Pancreas (tissue), 10 donors: ENCODE results near the gene ZC3H15. TPM values are rescaled to one million over a fixed set of nuclear protein-coding genes. Genes with fewer than 3 reads are reported as not detected.

ENCODE experiments used
- ATAC-seq, 4 donors: fragments of 200-7000 bp; cut with Tn5 transposase; one replicate each; pipeline versions ENCODE4 v1.8.0 to v1.9.1; 2020; ENCODE audit warnings: mild to moderate bottlenecking in 4 of 4, moderate library complexity in 4 of 4
- DNase-seq, 6 donors: peaks; one replicate each; pipeline ENCODE4 v3.0.0-alpha.2; 2020
- FAIRE-seq: peaks from 2 replicates; lab custom pipeline; 2012; peaks lifted over from hg19 to GRCh38; lab: Jason Lieb, UNC
- H3K27ac ChIP-seq, 4 donors: fragments of 200-600 bp; sonication (generic); 1 replicate in 3 of 4; 2 replicates in 1 of 4; pipeline versions ENCODE4 v1.5.0 to v1.8.0; 2020
- H3K27me3 ChIP-seq, 4 donors: fragments of 200-600 bp; one replicate each; pipeline ENCODE4 v1.8.0; 2021
- H3K36me3 ChIP-seq, 3 donors: fragments of 200-600 bp; sonication (generic) in 1 of 3; one replicate each; pipeline versions ENCODE4 v1.5.0 to v1.8.0; 2020 to 2021
- H3K4me1 ChIP-seq, 3 donors: fragments of 200-600 bp; one replicate each; pipeline ENCODE4 v1.8.0; 2021
- H3K4me3 ChIP-seq, 4 donors: fragments of 200-600 bp; sonication (generic) in 2 of 4; one replicate each; pipeline versions ENCODE4 v1.5.0 to v1.8.0; 2020 to 2021
- H3K9me3 ChIP-seq, 4 donors: fragments of 200-600 bp; one replicate each; pipeline ENCODE4 v1.8.0; 2021
- CTCF ChIP-seq, 4 donors: fragments of 200-600 bp; sonication (generic) in 3 of 4; IDR thresholded peaks; one replicate each; pipeline versions ENCODE4 v1.5.0 to v1.8.0; 2021; ENCODE audit warnings: antibody characterized with exemption in 4 of 4
- WGBS, 2 donors: extraction: QIAGEN DNeasy Blood & Tissue Kit; methylation state at CpG; one replicate each; pipeline ENCODE4 v1.1.7; 2013; 5-methylcytosine and 5-hydroxymethylcytosine counted together
- intact Hi-C, 3 donors: fragments of 100-400 bp; cut with DNase I; formaldehyde crosslinking; loops; one replicate each; pipeline versions ENCODE4 v1.11.1 to v1.14.2; 2022
- polyA plus RNA-seq, 2 donors: library from polyadenylated mRNA; stranded (reverse); fragments of 200-250 nt; gene quantifications; one replicate each; pipeline ENCODE4 v1.2.3, GENCODE V29; 2013
- total RNA-seq, 6 donors: library from RNA; stranded (reverse); fragmentation: NEBNext Ultra II Directional in 4 of 6; extraction: Animal tissue kit (Norgen Biotek cat#: 25700) in 4 of 6; gene quantifications; one replicate each; pipeline versions ENCODE4 v1.2.1 to v1.2.4, GENCODE V29; 2021 to 2023
- donor health status: healthy with polysubstance abuse.
- donor health status: DM: no; HTN: no; CAD: no; lungs with moderate emphysema.
- donor health status: DM: no; HTN: no; CAD: no.
- donor health status: control.
- donor health status: control.
- donor health status: Bipolar disorder and iron deficiency.
- donor health status: DM: yes; HTN: yes; CAD: no.
- donor health status: DM: no; HTN: no; CAD: no.
- donor health status: DM: no; HTN: no; CAD: no.
- donor health status: DM: yes; HTN: yes; CAD: no.

The ZC3H15 gene
- total and polyA plus RNA-seq, 8 donors = 23.4 to 33.2 (median 30.8) TPM

- Histone ChIP-seq H3K27ac (no peak overlapping the region), H3K36me3 (no peaks in the 10 kb centered on the region), H3K27me3 (no peaks in the 10 kb centered on the region), H3K9me3 (no peaks in the 10 kb centered on the region), H3K4me1 (no peaks in the 10 kb centered on the region), H3K4me3 (no peak overlapping the region)
- FAIRE-seq (no peak), ATAC-seq (no peak), DNase-seq (no peak)
- WGBS, 2 donors = 95 to 97% methylated on average over 2 of the region's 2 CpGs
- intact Hi-C loops = no loop called here
- no peak for TF ChIP-seq CTCF (IDR thresholded peaks at IDR 0.05)
Observed at GRCh38 chr2:186443851-186444250, 42.2 kb upstream of the ZC3H15 start.

GRCh38 chr2:186445506-186445905, 40.6 kb upstream of the ZC3H15 start:
- Histone ChIP-seq H3K36me3 (no peaks in the 10 kb centered on the region), H3K27me3 (no peaks in the 10 kb centered on the region), H3K27ac (no peak overlapping the region), H3K4me1 (no peaks in the 10 kb centered on the region), H3K4me3 (no peak overlapping the region), H3K9me3 (no peaks in the 10 kb centered on the region)
- intact Hi-C loops = no loop called here
- no peak for TF ChIP-seq CTCF (IDR thresholded peaks at IDR 0.05)
- FAIRE-seq = no peak
- no peak for DNase-seq
- 81 to 90% methylated on average over 4 of the region's 4 CpGs for WGBS, 2 donors
- ATAC-seq = no peak

- Histone ChIP-seq H3K9me3 (no peaks in the 10 kb centered on the region), H3K4me1 (peaks cover 0 to 3% (median 0%) of the 10 kb centered on the region in 3 donors), H3K27me3 (no peaks in the 10 kb centered on the region), H3K36me3 (no peaks in the 10 kb centered on the region), H3K27ac (peak overlapping the region in 1 of 4 donors; percentile 13), H3K4me3 (no peak overlapping the region)
- intact Hi-C loops = no loop called here
- no peak for TF ChIP-seq CTCF (IDR thresholded peaks at IDR 0.05)
- peak; percentile 85 to 98 (median 94) for ATAC-seq
- DNase-seq = peak in 3 of 6 donors; percentile 25 to 46 (median 35)
- FAIRE-seq = no peak
Observed at GRCh38 chr2:186455613-186456012, 30.4 kb upstream of the ZC3H15 start.

- intact Hi-C loops = no loop called here
Observed at GRCh38 chr2:186456941-186457340, 29.1 kb upstream of the ZC3H15 start.

More at GRCh38 chr2:186456941-186457340, 29.1 kb upstream of the ZC3H15 start:
- no peaks in the 10 kb centered on the region for H3K9me3 ChIP-seq
- H3K4me1 ChIP-seq = peaks cover 0 to 3% (median 0%) of the 10 kb centered on the region in 3 donors
- H3K27me3 ChIP-seq = no peaks in the 10 kb centered on the region
- 56 to 57% methylated on average over 4 of the region's 4 CpGs for WGBS, 2 donors
- H3K36me3 ChIP-seq = no peaks in the 10 kb centered on the region
- H3K27ac ChIP-seq = no peak overlapping the region
- no peak for DNase-seq
- ATAC-seq = no peak
- no peak overlapping the region for H3K4me3 ChIP-seq
- TF ChIP-seq CTCF (IDR thresholded peaks at IDR 0.05) = no peak
- no peak for FAIRE-seq
